22Rv1 (cell line): ENCODE measurements around the gene CHKA.

Experiments used
- H3K27ac ChIP-seq: fragments of 450-650 bp; 2 replicates; pipeline ENCODE4 v1.5.1; 2017
- CTCF ChIP-seq: fragments of 450-650 bp; IDR thresholded peaks from 2 replicates; pipeline ENCODE4 v1.5.1; 2017; ENCODE audit warnings: mild to moderate bottlenecking
- ZFX ChIP-seq: fragments of 450-650 bp; IDR thresholded peaks from 2 replicates; pipeline ENCODE4 v1.6.1; 2017; ENCODE audit warnings: antibody characterized with exemption, borderline replicate concordance

Gene CHKA

GRCh38 chr11:68018730-68019190, 102.4 kb downstream of the CHKA start:
- no peak overlapping the region for H3K27ac ChIP-seq
- no peak for TF ChIP-seq CTCF
- TF ChIP-seq ZFX: no peak

GRCh38 chr11:68017980-68018729, 103.0 kb downstream of the CHKA start:
- TF ChIP-seq CTCF (no peak), ZFX (no peak)
- H3K27ac ChIP-seq: no peak overlapping the region

- TF ChIP-seq ZFX: no peak
- TF ChIP-seq CTCF: no peak
- no peak overlapping the region for H3K27ac ChIP-seq
Measured at GRCh38 chr11:68016904-68017817, 104.0 kb downstream of the CHKA start.

- H3K27ac ChIP-seq: no peak overlapping the region
- TF ChIP-seq ZFX (no peak), CTCF (no peak)
Measured at GRCh38 chr11:68016161-68016903, 104.9 kb downstream of the CHKA start.

GRCh38 chr11:68015467-68015866, 105.7 kb downstream of the CHKA start:
- TF ChIP-seq ZFX (no peak), CTCF (no peak)
- H3K27ac ChIP-seq: no peak overlapping the region

GRCh38 chr11:68014947-68015447, 106.2 kb downstream of the CHKA start:
- no peak overlapping the region for H3K27ac ChIP-seq
- TF ChIP-seq ZFX (no peak), CTCF (no peak)
